CD4-positive, alpha-beta T cell treated with Interleukin-15 for 4 hours (primary cell): Measurements from ENCODE around the gene MED13L.

Source experiments
- DNase-seq: peaks from one replicate; pipeline ENCODE4 v3.0.0-alpha.2; 2020; ENCODE audit warnings: low spot score

Gene MED13L

DNA sequence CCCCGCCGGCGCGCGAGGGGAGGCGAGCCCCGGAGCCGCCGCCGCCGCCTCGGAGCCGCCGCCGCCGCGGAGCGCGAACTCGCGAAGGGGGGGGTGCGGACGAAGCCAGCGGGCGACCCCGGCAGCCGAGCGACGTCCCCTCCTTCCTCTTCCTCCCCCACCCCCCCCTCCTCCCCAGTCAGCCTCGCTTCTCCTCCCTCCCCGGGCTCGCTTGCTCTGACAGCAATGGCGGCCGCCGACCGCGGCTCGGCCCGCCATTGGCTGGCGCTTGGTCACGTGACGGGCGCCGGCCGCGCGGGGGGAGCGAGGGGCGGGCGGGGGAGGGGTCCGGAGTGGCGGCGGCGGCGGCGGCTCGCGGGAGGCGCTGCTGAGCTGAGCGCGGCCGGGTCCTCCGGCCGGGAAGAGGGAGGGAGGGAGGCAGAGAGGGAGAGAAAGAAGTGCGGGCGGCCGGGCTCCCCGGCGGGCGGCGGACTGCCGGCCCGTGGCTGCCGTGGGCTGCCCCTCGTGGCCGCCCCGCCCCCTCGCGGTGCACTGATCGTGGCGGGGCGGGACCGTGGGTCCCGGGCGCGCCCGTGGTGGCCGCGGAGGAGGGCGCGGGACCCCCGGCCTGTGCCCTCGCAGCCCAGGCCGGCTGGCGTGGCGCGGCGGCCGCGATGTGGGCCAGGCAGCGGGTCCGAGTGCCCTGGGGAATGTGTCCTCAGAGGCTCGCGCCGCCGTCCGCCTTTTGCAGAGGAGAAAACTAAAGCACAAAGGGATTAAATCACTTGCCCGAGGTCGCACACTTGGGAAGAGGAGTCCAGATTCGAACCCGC, at the start of gene MED13L:
TSS of gene MED13L (minus strand) at position 227 of the 812 bp plus-strand sequence. CDS start 562 bp downstream, outside the sequence.
- DNase-seq: peak; percentile 91

DNA sequence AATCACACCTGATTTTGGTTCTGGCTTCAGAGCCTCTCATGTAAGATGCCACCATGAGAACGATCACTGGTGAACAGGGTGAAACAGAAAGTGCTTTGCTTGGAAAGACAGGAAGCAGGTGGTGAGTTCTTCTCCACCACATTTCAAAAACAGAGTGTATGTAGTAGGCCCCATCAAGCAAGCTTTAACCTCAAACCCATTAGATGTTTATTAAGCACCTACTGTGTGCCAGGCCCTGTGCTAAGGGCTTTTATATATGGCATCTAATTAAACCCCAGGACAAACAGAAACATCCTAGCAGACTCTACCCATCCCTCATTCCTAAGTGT, 47.8 kb upstream of the MED13L start:
- DNase-seq: peak; percentile 35

DNA sequence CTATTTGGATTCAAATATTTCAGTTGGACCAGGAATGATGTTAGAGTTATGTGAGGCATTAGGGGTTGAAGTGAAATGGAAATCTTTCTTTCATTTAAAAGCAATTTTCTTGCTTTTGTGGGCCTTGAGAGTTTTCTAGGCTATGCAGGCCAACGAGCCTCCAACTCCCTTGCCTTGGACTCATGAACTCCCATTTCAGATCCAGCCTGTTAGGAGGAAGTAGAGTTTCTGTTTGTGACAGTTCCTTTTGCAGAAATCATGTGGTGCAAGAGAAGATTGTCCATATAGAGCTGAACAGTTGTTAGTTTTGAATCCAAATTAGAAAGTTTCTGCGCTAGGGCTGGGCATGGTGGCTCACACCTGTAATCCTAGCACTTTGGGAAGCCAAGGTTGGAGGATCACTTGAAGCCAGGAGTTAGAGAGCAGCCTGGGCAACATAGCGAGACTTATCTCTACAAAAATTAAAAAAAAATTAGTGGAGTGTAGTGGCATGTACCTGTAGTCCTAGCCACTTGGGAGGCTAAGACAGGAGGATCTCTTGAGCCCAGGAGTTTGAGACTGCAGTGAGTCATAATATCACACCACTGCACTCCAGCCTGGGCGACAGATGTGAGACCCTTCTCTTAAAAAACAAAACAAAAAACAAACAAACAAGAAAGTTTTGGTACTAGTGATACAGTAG, 47.3 kb upstream of the MED13L start:
- DNase-seq: no peak

DNA sequence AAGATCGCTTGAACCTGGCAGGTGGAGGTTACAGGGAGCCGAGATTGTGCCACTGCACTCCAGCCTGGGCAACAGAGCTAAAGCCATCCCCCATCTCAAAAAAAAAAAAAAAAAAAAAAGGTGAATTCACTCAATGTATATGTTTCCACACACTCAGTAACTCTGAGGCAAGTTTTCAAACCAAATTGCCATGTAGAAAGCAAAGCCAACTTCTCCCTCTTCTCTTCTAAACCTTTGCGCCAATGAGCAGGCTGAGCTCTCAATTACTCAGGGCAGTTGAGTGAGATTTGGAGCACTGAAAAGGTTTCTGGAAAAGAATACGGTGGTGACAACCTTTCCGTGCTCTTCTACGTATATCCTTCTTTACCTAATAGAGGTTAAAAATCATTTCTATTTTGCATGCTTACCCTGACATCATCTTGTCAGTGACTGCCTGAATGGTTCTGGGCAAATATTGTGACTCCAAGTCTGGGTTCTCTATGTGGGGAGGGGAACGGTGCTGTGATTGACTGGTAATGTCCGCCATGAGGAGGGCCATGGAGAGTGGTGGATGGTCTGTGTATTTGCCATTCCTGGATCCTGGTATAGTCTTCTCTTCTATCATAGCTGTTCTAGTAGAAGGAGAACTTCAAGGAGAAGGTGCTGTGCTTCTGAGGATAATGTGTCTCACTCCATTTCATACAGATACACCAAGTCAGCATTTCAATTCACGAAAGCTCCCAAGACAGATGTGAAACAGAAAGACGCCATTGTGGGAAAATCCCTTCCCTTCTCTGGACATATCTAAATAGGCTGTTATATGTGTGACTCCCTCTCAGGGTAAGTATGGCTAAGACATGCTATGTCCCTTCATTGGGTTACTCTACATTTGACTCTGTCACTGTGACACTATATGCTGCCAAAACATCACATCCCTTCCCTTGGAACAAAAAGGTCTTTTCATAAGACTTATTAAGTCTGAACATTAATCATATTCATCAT, 46.2 kb upstream of the MED13L start:
- DNase-seq: no peak

DNA sequence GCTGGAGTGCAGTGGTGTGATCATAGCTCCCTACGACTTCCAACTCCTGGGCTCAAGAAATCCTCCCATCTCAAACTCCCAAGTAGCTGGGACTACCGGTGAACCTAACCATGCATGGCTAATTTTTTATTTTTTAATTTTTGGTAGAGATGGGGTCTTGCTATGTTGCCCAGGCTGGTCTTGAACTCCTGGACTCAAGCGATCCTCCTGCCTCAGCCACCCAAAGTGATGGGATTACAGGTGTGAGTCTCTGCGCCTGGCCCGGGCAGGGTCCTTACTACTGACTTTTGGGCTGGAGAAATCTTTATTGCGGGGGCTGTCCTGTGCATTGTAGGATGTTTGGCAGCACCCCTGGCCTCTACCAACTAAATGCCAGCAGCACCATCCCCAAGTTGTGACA, 44.4 kb upstream of the MED13L start:
- DNase-seq: no peak

DNA sequence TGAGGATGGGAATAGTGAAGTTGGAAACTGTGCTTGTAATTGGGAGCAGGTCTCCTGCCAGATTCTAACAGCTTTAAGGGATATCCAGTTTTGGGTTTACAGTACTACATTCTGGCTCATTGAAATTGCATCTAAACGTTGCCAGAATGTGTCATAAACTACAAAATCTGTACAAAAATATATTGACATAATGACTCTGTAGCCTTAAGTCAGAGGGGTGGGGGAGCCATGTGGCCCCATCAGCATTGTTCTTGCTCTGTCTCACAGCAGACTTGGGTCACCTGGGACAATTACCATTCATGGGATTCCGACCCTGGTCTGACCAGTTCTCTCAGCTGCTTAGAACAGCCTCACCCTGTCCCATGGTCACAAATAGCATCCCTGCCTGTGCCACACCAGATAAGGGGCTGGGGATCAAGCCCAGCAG, 43.3 kb upstream of the MED13L start:
- DNase-seq: no peak

DNA sequence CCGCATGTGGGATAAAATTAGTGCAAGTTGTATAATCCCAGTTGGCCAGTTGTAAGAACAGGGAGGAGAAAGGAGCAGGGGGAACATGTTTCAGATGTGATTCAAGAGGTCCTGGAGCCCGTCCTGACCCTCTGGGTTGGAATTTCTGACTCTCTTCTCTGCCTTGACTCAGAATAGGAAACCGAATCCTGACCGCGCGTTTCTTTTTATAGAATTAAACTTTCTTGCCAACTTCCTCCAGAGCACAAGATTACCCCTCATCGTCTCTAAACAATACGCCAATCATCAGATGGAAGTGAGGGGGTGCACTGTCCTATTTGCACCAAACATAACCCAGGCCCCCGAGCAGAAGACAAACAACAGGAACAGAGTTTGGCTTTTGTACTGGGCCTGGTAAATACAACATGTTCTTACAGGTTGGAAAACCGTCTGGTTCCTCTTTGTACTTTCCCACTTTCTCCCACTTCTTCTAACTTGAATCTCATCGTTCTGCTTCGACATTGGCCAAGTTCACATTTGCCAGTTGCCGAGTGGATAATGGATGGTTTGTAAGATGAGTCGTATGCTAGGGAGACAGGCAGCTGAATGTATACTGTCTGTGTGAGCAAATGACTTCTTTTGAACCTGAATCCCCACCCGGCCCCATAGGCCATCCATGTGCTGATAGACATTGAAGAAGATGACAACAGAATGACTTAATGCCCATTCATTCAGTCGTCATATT, 42.6 kb upstream of the MED13L start:
- no peak for DNase-seq

DNA sequence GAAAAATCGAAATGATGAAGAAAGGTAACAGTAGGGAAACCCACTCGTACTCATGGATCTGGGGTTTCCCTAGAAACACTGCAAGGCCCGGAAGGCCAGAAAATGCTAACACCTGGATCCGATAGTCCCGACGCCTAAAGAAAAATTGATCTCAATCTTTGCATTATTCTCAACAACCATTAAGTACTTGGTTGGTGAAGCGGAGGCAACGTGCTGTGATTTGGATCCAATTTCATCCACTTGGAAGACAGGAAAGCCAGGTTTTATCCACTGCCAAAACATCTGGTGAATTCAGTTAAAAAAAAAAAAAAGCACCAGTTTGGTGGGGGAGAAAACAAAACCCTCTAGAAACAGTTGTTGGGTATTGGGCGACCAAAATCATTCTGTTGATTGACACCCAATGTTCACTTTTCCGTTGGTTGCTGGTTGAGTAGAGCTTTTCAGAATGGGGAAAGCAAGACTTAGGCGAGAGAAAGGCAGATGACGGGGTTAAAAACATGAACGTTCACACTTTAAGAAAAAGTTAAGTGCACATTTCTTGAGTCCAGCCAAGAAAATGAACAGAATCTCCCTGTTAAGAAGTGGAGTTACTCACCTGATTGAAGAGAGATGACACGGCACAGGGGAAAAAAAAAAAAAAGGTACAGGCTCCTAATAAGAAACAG, 41.9 kb upstream of the MED13L start:
- DNase-seq: no peak

DNA sequence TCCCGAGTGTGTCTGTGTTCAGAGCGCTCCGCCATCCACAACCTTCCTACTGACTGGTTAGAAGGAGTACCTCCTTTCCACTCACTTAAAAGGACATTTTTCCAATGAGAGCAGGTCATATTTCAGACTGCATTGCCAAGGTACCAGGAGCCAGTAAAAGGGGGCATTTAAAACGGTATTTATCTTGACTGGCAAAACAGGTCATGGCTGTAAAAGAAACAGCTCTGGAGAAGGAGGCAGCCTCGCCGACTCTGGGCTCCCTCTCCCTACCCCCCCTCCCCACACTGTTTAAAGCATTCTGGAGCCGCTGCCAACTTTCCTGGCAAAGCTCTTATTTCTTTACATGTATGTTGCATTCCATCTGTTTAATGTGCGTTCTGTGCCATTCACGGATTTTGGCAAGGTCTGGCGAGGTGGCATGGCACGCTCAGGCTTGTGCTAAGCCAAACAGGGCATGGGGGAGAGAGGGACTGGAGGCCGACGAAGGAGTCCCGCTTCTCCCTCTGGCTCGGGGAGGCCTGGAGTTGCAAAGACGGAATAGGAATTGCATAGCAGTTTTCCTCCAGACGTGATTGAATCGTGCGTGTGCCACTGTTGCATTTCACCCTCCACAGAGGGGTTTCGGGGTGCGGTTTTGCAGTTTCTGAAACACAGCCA, 41.2 kb upstream of the MED13L start:
- DNase-seq: no peak

DNA sequence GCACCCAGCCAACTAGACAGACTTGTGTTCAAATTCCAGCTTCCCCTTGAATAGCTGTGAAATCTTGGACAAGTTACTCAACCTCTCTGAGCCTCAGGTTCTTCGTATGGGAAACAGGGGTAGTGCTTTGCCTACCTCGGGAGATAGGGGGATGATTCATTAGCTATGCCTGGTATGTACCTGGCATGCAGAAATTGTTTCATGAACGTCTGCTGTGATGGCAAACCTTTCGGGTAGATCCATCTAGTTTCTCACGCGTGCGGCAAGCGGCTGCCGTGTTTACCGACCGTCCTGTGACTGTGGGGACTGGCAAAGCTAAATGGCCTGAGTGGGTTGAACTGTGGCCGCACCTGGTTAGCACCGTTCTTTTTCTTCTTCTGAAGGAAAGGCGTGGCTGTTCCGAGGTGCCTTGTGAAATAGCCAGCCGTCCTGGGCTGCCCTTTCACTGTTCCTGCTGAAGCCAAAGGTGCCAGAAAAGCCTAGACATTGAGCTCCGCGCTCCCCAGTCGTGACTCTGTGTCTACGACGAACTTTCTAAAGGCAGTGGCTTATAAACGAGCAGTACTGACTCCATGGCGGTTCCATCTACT, 40.6 kb upstream of the MED13L start:
- no peak for DNase-seq

DNA sequence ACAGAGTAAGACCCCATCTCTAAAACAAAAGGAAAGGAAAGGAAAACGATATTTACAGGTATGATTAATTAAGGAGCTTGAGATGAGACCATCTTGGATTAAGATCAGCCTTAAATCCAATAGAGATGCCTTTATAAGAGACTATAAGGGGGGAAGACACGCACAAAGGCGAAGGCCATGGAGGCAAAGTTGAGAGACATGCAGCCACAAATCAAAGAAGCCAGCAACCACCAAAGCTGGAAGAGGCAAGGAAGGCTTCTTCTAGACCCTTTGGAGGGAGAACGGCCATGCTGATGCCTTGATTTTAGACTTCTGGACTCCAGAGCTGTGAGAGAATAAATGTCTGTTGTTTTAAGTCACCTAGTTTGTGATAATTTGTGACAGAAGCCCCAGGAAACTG, 39.6 kb upstream of the MED13L start:
- no peak for DNase-seq

DNA sequence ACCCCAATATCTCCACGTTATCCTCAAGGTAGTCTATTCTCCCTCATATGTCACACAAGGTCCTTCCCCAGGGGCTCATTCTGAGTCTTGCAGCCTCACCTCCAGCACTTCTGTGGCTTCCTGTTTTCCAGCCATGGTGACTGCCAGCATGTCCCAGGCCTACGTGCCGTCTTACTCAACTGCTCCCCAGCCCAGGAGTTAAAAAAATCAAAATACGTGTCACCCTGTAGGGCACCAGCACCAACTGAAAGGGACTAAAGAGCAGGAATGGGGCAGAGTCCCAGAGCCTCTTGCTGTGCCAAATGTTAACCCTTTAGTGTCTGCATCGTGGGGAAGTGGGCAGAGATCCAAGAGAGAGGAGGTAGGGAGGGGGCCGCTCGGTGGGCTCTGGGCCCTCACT, 37.0 kb upstream of the MED13L start:
- DNase-seq: no peak

DNA sequence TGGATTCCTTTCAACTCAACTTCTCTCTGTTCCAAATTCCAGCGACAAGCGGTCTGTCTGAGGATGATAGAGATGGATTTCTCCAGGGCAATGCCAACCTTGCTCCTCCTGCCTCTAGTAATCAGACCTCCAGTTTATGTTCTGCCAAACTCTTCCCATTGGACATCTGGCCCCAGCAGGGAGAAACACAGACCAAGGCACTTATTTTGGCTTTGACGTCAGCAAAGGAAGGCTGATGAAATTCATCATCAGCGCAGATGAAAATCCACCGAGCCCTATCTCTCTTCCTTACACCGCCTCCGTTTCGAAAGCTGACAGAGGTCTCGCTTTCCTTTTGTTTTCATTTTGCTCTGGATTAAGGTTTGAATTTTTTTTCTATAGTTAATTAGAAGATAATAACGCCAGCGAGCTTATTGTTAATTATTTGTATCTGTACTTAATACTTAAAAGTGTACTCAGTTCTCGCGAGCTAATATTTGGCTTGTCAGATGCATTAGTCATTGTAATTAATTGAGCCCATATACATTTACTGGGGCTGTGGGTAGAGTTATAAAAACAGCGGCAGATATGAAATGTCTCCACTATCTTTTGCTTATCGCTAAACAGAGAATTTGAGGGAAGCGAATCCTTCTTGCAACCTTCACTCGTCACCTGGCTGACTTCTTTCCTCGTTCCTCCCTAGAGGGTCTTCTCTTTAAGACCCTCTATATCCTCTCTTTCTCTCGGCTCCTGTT, 35.9 kb upstream of the MED13L start:
- no peak for DNase-seq

DNA sequence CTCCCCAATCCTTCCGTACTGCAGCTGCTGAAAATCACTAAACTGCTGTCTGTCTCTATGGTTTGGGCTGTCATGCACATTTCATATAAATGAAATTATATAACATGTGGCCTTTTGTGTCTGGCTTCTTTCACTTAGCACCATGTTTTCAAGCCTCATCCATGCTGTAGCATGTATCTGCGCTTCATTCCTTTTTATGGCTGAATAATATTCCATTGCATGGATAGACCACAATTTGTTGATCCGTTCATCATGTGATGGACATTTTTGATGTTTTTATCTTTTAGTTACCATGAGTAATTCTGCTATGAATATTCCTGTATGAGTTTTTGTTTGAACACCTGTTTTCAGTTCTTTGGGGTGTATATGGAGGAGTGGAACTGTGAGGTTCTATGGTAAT, 32.6 kb upstream of the MED13L start:
- no peak for DNase-seq

DNA sequence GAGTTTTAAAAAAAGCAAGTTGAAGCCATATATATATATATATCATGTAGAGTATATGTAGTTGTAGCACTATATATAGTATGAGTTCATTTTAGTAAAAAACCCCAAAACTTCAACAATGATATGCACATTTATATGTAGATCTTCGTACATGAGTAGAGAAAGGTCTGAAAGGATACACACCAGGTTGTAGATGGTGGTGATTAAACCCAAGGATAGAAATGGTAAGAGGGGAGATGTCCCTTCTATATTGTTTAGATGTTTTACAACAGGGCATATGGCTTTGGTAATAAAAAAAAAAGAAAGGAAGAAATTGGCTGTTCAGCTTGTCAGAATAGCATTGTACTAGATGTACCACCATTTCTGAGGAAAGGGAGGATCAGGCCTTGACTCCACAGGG, 31.9 kb upstream of the MED13L start:
- no peak for DNase-seq

DNA sequence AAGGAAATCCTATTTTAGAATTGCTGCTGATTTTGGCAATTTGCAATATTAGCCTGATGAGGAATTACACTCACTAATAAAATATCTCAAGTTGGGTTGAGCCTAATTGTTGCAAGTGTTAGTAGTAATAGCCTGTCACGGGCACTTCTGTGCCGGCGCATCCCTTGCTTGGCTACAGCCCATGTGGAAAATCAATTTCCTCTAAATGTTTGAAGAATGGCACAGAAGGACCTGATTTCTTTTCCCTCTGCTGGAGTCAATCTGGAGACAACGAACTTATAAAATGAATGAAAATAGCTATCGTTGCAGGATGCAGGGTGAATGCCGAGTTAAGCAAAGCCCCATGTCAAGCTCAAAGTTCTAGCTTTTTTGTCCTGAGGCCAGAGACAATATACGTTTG, 31.2 kb upstream of the MED13L start:
- DNase-seq: no peak

DNA sequence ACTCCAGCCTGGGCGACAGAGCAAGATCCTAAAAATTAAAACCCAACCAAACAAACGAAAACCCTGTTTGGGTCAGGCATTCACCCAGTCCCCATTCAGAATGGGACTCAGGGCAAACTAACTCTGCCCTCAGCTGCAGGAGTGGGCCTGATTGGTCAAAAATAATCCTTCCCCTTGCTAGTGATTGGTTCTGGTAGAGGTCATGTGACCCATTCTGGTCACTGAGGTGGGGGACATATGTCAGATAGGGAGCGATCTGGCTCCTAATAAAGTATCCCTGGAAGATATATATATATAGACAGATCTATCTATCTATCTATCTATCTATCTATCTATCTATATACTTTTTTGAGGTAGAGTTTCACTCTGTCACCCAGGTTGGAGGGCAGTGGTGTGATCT, 29.5 kb upstream of the MED13L start:
- DNase-seq: no peak

DNA sequence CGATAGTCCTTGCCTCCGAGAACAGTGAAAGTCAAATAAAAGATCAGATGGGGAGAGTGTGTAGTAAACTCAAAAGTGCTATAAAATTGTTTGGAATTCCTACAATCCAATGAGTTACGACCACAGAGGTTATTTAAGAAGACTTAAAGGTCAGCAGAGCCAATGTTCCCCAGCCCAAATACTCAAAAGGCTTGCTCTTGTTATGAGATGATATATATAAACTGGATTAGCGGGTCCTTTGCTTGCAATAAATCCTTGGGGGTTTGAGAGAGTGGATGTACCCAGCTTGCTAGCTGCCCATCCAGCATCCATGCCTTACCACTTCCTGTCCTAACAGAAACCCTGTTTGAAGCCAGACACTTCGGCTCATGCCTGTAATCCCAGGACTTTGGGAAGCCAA, 29.0 kb upstream of the MED13L start:
- DNase-seq: no peak

DNA sequence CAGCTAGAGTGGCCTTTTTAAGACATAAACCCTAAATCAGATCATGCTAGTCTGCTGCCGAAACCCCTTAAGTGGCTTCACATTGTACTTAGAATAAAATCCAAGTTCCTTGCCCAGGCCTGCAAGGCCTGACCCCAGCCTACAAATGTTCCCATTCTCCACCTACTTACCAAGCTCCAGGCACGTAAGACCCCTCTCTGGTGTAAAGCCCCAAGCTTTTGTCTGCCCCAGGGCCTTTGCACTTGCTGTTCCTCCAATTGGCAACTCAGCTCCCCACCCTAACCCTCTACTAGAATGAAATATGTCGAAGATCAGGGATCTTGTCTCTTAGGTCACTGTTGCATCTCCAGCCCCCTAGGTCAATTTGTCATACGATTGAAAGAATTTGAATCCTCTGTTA, 27.1 kb upstream of the MED13L start:
- no peak for DNase-seq

DNA sequence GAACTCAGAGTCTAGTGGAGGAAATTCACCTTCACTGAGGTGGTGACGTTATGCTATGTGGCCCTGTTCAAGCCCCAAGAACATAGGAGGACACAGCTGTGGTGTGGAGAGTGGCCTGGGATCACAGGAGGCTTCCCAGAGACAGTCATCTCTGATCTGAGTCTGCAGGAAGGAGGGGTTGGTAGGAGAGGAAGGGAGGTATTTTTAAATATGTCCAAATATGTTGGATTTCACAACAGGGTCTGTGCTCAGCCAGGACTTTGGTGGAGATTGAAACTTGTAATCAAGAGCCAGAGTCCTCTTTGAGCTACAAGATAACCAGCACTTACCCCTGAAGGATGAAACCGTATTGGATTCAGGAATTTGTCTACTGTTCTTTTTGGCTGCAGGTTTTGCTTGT, 26.4 kb upstream of the MED13L start:
- no peak for DNase-seq
